Adrenal gland (tissue), 19 donors: ENCODE measurements around the gene BBOX1. TPM values are rescaled to one million over a fixed set of nuclear protein-coding genes. Genes with fewer than 3 reads are reported as not detected.

Experiments used
- DNase-seq, 7 donors: peaks; one replicate each; pipeline ENCODE4 v3.0.0-alpha.2; 2019 to 2020
- H3K27ac ChIP-seq, 5 donors: fragments of 200-600 bp; sonication (generic) in 4 of 5; 1 replicate in 3 of 5; 2 replicates in 2 of 5; pipeline versions ENCODE4 v1.5.1 to v1.8.0; 2016 to 2020; ENCODE audit warnings: mild to moderate bottlenecking in 1 of 5
- H3K27me3 ChIP-seq: fragments of 200-600 bp; 2 replicates; pipeline ENCODE4 v1.8.0; 2021
- H3K36me3 ChIP-seq, 2 donors: fragments of 200-600 bp; replicated peaks in 1 of 2; 1 replicate in 1 of 2; 2 replicates in 1 of 2; pipeline versions ENCODE4 v1.5.1 to v1.8.0; 2018 to 2022
- H3K4me1 ChIP-seq, 2 donors: fragments of 200-600 bp; replicated peaks in 1 of 2; 1 replicate in 1 of 2; 2 replicates in 1 of 2; pipeline versions ENCODE4 v1.5.1 to v1.8.0; 2018 to 2021
- H3K4me3 ChIP-seq, 4 donors: fragments of 200-600 bp; sonication (generic) in 3 of 4; one replicate each; pipeline ENCODE4 v1.5.1; 2016 to 2018
- H3K9me3 ChIP-seq, 3 donors: fragments of 200-600 bp; sonication (generic) in 1 of 3; replicated peaks in 1 of 3; 1 replicate in 2 of 3; 2 replicates in 1 of 3; pipeline versions ENCODE4 v1.5.1 to v1.8.0; 2016 to 2021
- POLR2A ChIP-seq, 2 donors: fragments of 450-650 bp; IDR thresholded peaks; one replicate each; pipeline ENCODE4 v1.6.1; 2017; ENCODE audit warnings: antibody characterized with exemption in 2 of 2, mild to moderate bottlenecking in 2 of 2, moderate library complexity in 1 of 2
- WGBS, 4 donors: extraction: QIAGEN DNeasy Blood & Tissue Kit in 2 of 4; methylation state at CpG; one replicate each; pipeline versions ENCODE4 v1.1.5 to v1.1.7; 2013 to 2017; 5-methylcytosine and 5-hydroxymethylcytosine counted together
- intact Hi-C, 2 donors: fragments of 100-400 bp; cut with DNase I; formaldehyde crosslinking; loops; one replicate each; pipeline versions ENCODE4 v1.14.1 to v1.15.0; 2022 to 2023
- long read RNA-seq, 10 donors: library from polyadenylated mRNA in 3 of 10; unstranded in 2 of 10; stranded (forward) in 1 of 10; transcript quantifications; one replicate each; pipeline ENCODE4 v2.0.0 and lab custom pipeline, GENCODE V29; 2021 to 2026
- polyA plus RNA-seq, 3 donors: library from polyadenylated mRNA; stranded (reverse); fragments of 200-250 nt in 2 of 3; fragments of 350-450 nt in 1 of 3; fragmentation: Illumina TruSeq in 1 of 3; extraction: RNeasy Lipid Tissue Mini Kit (QIAGEN cat#74804) in 1 of 3; gene quantifications; one replicate each; pipeline ENCODE4 v1.2.3, GENCODE V29; 2013 to 2014
- total RNA-seq, 9 donors: library from RNA; depleted of rRNA in 4 of 9; stranded (reverse); fragments of >200 nt in 4 of 9; fragments of 120-200 nt in 1 of 9; fragmentation: NEBNext Ultra II Directional in 1 of 9; extraction: Animal tissue kit (Norgen Biotek cat#: 25700) in 1 of 9; gene quantifications; one replicate each; pipeline versions ENCODE4 v1.1.0 to v1.2.4, GENCODE V29; 2013 to 2023
- TF ChIP-seq, protein P1 (sequence below), 6 experiments: fragments of 450-650 bp in 4 of 6; fragments of 200-600 bp in 2 of 6; sonication (generic) in 1 of 6; IDR thresholded peaks; 1 replicate in 5 of 6; 2 replicates in 1 of 6; pipeline versions ENCODE4 v1.5.1 to v1.8.0; 2016 to 2021; ENCODE audit warnings: antibody characterized with exemption in 6 of 6, mild to moderate bottlenecking in 2 of 6, moderate library complexity in 1 of 6
- donor health status: healthy with polysubstance abuse.
- donor health status: Bipolar disorder and iron deficiency.
- donor health status: DM: yes; HTN: yes; CAD: no.
- donor health status: DM: no; HTN: no; CAD: no.
- donor health status: DM: no; HTN: no; CAD: no.
- donor health status: DM: yes; HTN: yes; CAD: no.

The BBOX1 gene, protein sequence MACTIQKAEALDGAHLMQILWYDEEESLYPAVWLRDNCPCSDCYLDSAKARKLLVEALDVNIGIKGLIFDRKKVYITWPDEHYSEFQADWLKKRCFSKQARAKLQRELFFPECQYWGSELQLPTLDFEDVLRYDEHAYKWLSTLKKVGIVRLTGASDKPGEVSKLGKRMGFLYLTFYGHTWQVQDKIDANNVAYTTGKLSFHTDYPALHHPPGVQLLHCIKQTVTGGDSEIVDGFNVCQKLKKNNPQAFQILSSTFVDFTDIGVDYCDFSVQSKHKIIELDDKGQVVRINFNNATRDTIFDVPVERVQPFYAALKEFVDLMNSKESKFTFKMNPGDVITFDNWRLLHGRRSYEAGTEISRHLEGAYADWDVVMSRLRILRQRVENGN
- total RNA-seq (under 1 TPM in 1 of 9 donors, not detected in 8; 0.28 TPM), polyA plus RNA-seq (not detected)
- long read RNA-seq, donor 1 = 0 reads
- long read RNA-seq, donor 2 = 0 reads
- long read RNA-seq, donor 3 = 0 reads
- long read RNA-seq, donor 4 = 0 reads
- long read RNA-seq, donor 5 = 0 reads
- long read RNA-seq, donor 6 = 0 reads
- long read RNA-seq, donor 7 = 0 reads
- long read RNA-seq, donor 8 = 0 reads
- long read RNA-seq, donor 9 = 0 reads
- long read RNA-seq, donor 10 = 0 reads

- no peaks in the 10 kb centered on the region for H3K9me3 ChIP-seq
- H3K4me3 ChIP-seq = no peak within 1 kb of the TSS
- H3K27me3 ChIP-seq = no peaks in the 10 kb centered on the region
- H3K36me3 ChIP-seq = no peaks in the 10 kb centered on the region
- intact Hi-C loops = no loop called here
- no peak for DNase-seq
- 57 to 64% (median 62%) methylated on average over 4 of the region's 4 CpGs for WGBS, 4 donors
- no peaks in the 10 kb centered on the region for H3K4me1 ChIP-seq
- TF ChIP-seq POLR2A (IDR thresholded peaks at IDR 0.05) = no peak
- TF ChIP-seq, protein P1, sequence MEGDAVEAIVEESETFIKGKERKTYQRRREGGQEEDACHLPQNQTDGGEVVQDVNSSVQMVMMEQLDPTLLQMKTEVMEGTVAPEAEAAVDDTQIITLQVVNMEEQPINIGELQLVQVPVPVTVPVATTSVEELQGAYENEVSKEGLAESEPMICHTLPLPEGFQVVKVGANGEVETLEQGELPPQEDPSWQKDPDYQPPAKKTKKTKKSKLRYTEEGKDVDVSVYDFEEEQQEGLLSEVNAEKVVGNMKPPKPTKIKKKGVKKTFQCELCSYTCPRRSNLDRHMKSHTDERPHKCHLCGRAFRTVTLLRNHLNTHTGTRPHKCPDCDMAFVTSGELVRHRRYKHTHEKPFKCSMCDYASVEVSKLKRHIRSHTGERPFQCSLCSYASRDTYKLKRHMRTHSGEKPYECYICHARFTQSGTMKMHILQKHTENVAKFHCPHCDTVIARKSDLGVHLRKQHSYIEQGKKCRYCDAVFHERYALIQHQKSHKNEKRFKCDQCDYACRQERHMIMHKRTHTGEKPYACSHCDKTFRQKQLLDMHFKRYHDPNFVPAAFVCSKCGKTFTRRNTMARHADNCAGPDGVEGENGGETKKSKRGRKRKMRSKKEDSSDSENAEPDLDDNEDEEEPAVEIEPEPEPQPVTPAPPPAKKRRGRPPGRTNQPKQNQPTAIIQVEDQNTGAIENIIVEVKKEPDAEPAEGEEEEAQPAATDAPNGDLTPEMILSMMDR (IDR thresholded peaks at IDR 0.05) = no peak
- no peak within 1 kb of the TSS for H3K27ac ChIP-seq
These were observed at the start of gene BBOX1 for GRCh38 chr11:27040302-27041115. Gene BBOX1, plus strand, starts transcription at chr11:27040815. Its CDS starts 14,616 bp downstream, at chr11:27055431.

DNA sequence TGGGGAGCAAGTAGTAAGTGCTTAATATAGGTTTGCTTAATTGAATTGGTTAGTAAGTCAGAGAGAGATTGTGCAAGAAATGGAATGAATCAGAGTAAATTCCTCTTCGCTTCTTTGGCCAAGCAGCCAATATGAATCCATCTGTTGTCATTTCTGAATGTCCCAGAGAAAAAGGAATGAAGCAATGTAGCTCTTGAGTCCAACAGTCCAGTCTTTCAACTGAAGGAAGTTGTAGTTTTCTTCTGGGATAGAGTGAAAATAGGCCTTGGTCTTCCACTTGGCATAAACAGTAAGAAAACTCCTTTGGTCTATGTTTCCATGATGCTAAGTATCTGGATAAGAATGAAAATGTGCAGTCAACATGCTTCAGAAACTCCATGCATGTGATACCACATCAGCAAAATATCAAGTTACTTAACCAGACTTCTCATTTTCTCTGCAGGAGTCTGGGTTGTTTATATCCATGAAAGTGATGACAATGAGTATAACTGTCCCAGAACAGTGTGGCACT lies 48.5 kb upstream of the BBOX1 start:
- TF ChIP-seq, protein P1 (IDR thresholded peaks at IDR 0.05) = no peak
- intact Hi-C loops = no loop called here
- H3K4me3 ChIP-seq = no peak overlapping the region

DNA sequence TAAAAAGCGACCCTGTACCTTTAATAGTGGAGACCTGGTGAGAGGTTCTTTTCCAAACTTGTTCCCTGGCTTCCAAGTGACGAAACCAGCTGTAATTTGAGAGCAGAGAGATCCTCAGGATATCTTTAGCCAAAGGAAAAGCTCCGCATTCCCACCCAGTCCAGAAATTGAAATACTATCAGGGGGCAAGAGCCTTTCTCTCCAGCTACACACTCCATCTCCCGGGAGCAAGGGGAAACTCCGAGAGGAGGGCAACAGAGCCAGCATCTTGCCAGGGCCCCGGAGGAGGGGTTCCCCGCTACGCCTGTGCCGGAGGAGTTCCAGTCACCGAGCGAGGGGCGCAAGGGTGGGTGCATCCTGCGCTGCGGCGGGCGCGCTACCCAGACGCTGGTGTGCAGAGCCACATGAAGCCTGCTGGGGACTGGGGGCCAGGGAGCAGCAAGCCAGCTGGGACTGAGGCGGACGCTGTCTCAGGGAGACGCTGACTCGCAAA lies 46.6 kb upstream of the BBOX1 start, which contains the start of gene FIBIN:
Gene FIBIN (plus strand): TSS at position 148 of the 493 bp plus-strand sequence. CDS start 415 bp downstream, outside the sequence.
- DNase-seq = peak in 2 of 7 donors; percentile 14
- Histone ChIP-seq H3K4me1 (no peaks in the 10 kb centered on the region), H3K4me3 (peak within 1 kb of the TSS in 2 of 4 donors; percentile 6 to 33), H3K9me3 (no peaks in the 10 kb centered on the region), H3K36me3 (no peaks in the 10 kb centered on the region), H3K27ac (peak within 1 kb of the TSS in 1 of 5 donors; percentile 69), H3K27me3 (no peaks in the 10 kb centered on the region)
- TF ChIP-seq, protein P1 (IDR thresholded peaks at IDR 0.05) = no peak
- TF ChIP-seq POLR2A (IDR thresholded peaks at IDR 0.05) = no peak
- intact Hi-C loops = no loop called here
- WGBS, 4 donors = 5 to 10% (median 6%) methylated on average over 7 to 22 of the region's 22 CpGs

More for the DNA sequence above, 48.5 kb upstream of the BBOX1 start:
- DNase-seq = peak in 1 of 7 donors; percentile 12
- H3K9me3 ChIP-seq = no peaks in the 10 kb centered on the region
- H3K36me3 ChIP-seq = no peaks in the 10 kb centered on the region
- no peaks in the 10 kb centered on the region for H3K4me1 ChIP-seq
- 30 to 49% (median 45%) methylated on average over 1 of the region's 1 CpG for WGBS, 4 donors
- H3K27me3 ChIP-seq = no peaks in the 10 kb centered on the region
- no peak overlapping the region for H3K27ac ChIP-seq
